Activated naive CD4-positive, alpha-beta T cell treated with anti-CD3 and anti-CD28 coated beads, Interleukin-2, amount 50 U/mL, for 72 hours (primary cell): ENCODE data around the gene TNPO3. TPM values are rescaled to one million over a fixed set of nuclear protein-coding genes. Genes with fewer than 3 reads are reported as not detected.
A peak's percentile ranks its signal among the peaks of the same experiment; 100 is the strongest.
"Not testable (repeated sequence)": the region's sequence is repeated elsewhere in the genome, so short reads cannot be mapped to it uniquely, and the experiment has no call there.

Source experiments
- ATAC-seq, 2 donors: fragments of 150-1000 bp; cut with Tn5 transposase; 2 replicates each; pipeline ENCODE4 v1.10.0; 2021; ENCODE audit warnings: mild to moderate bottlenecking in 2 of 2, moderate library complexity in 2 of 2
- DNase-seq, 2 donors: peaks; one replicate each; pipeline ENCODE4 v3.0.0; 2021 to 2022; ENCODE audit warnings: low spot score in 2 of 2
- H3K27ac Mint-ChIP-seq, 2 donors: one replicate each; pipeline ENCODE4 v1.8.0; 2022; ENCODE audit warnings: mild to moderate bottlenecking in 2 of 2, mixed read lengths in 2 of 2
- H3K36me3 Mint-ChIP-seq, 2 donors: one replicate each; pipeline ENCODE4 v1.8.0; 2022; ENCODE audit warnings: mixed read lengths in 2 of 2
- H3K9me3 Mint-ChIP-seq, 2 donors: one replicate each; pipeline ENCODE4 v1.8.0; 2022; ENCODE audit warnings: mixed read lengths in 2 of 2
- total RNA-seq, 2 donors: library from RNA; stranded (reverse); gene quantifications; one replicate each; pipeline ENCODE4 v1.2.3, GENCODE V29; 2022

Gene TNPO3
- total RNA-seq, 2 donors from 2014 or later: 60.4 to 67.3 TPM

- ATAC-seq (no peak), DNase-seq (no peak)
- Mint-ChIP-seq H3K9me3 (peaks cover 0 to 5% of the 10 kb centered on the region in 2 donors), H3K36me3 (peaks cover 11 to 41% of the 10 kb centered on the region in 2 donors), H3K27ac (no peak overlapping the region)
Measured at GRCh38 chr7:129043012-129043411, 11.9 kb downstream of the TNPO3 start.

DNA sequence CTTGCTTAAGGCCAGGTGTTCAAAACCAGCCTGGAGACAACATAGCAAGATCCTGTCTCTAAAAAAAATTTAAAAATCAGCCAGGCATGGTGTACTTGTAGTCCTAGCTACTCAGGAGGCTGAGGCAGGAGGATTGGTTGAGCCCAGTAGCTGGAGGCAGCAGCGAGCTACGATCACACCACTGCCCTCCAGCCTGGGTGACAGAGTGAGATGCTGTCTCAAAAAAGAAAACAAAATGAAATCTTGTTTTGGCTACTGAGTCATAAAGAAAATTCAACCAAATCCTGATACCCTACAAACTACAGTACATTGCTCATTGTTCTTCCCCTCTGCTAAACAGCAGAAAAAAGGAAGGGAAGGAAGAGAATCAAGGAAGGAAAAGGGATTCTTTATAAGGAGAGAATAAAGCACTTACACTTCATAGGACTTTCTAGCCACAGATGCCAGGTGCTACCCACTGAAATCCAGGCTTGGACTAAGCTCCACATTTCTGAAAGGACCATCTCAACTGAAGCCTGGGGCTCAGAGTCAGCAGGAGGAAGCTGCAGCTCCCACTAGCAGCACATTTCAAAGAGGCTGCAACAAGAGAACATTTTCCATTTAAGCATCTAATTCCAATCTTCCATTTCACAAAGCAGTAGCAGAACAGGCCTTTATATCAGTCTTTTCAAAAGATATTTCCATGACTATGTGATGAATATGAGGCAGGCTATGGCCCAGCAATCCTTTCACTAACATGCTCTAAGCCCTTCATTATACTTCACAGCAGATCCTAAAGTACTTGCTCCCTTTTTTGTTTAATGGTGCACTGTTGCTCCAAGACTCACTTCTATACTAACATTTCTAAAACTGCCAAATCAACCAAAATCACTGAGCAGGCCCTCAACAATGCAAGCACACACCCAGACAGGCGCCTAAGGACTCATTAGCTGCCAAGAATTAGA lies 13.5 kb downstream of the TNPO3 start:
- ATAC-seq: peak; percentile 16 to 71
- Mint-ChIP-seq H3K36me3 (peaks cover 11 to 52% of the 10 kb centered on the region in 2 donors), H3K9me3 (peaks cover 0 to 5% of the 10 kb centered on the region in 2 donors), H3K27ac (peak overlapping the region in 1 of 2 donors; percentile 58)
- DNase-seq: no peak

- not testable (repeated sequence) for ATAC-seq, DNase-seq, H3K27ac Mint-ChIP-seq, H3K9me3 Mint-ChIP-seq
- peaks cover 15 to 70% of the 10 kb centered on the region in 2 donors for H3K36me3 Mint-ChIP-seq
Measured at GRCh38 chr7:129038468-129038867, 16.4 kb downstream of the TNPO3 start.

DNA sequence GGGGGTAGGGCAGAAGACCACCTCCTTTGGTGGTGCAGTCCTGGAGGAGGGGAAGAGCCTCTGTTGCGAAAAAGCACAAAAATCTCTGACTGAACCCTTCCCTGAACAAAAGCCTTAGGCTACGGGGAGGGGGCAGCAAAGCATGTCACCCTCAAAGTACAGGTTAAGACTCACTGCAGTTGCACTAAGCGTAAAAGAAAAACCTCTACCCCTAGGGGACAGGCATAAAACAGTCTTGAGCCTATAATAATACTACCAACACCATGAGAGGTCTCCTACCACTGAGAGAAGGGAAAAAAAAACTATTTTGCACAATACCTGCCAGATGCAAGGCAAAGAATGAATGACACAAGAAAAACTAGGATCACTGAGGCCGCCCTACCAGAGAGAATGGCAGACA lies 17.3 kb downstream of the TNPO3 start:
- H3K9me3 Mint-ChIP-seq: peaks cover 0 to 5% of the 10 kb centered on the region in 2 donors
- ATAC-seq (no peak), DNase-seq (no peak)
- H3K36me3 Mint-ChIP-seq: peaks cover 15 to 79% of the 10 kb centered on the region in 2 donors
- H3K27ac Mint-ChIP-seq: peak overlapping the region in 1 of 2 donors; percentile 7

GRCh38 chr7:129032017-129032416 lies 22.9 kb downstream of the TNPO3 start:
- no peaks in the 10 kb centered on the region for H3K9me3 Mint-ChIP-seq
- no peak overlapping the region for H3K27ac Mint-ChIP-seq
- H3K36me3 Mint-ChIP-seq: peaks cover 16 to 74% of the 10 kb centered on the region in 2 donors
- ATAC-seq: no peak
- DNase-seq: no peak

DNA sequence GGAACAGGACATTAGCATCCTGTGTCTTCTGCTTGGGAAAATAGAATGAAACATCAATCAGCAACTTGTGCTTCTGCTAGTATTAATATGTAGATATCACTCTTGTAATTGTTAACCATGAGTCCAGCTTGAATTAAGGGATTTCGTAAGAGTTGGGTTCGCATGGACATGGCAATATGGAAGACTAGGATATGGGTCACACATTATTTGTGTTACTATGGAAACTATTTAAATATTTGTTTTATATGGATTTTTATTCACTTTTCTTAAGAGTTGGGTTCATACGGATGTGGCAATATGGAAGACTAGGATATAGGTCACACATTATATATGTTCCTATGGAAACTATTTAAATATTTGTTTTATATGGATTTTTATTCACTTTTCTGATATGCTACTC lies 24.5 kb downstream of the TNPO3 start:
- H3K27ac Mint-ChIP-seq: no peak overlapping the region
- ATAC-seq (no peak), DNase-seq (no peak)
- H3K36me3 Mint-ChIP-seq: peaks cover 15 to 62% of the 10 kb centered on the region in 2 donors
- no peaks in the 10 kb centered on the region for H3K9me3 Mint-ChIP-seq

- DNase-seq: no peak
- peaks cover 5 to 27% of the 10 kb centered on the region in 2 donors for H3K36me3 Mint-ChIP-seq
- H3K27ac Mint-ChIP-seq: peak overlapping the region in 1 of 2 donors; percentile 28
- ATAC-seq: no peak
- H3K9me3 Mint-ChIP-seq: no peaks in the 10 kb centered on the region
Measured at GRCh38 chr7:129024125-129024524, 30.8 kb downstream of the TNPO3 start.

- DNase-seq: no peak
- Mint-ChIP-seq H3K27ac (no peak overlapping the region), H3K36me3 (peaks cover 0 to 14% of the 10 kb centered on the region in 2 donors), H3K9me3 (no peaks in the 10 kb centered on the region)
- no peak for ATAC-seq
Measured at GRCh38 chr7:129021656-129022055, 33.3 kb downstream of the TNPO3 start.

- peaks cover 5 to 22% of the 10 kb centered on the region in 2 donors for H3K36me3 Mint-ChIP-seq
- no peak overlapping the region for H3K27ac Mint-ChIP-seq
- DNase-seq: no peak
- ATAC-seq: no peak
- no peaks in the 10 kb centered on the region for H3K9me3 Mint-ChIP-seq
Measured at GRCh38 chr7:129017933-129018538, 36.9 kb downstream of the TNPO3 start.

- no peak for ATAC-seq
- DNase-seq: no peak
- peaks cover 5 to 22% of the 10 kb centered on the region in 2 donors for H3K36me3 Mint-ChIP-seq
- H3K9me3 Mint-ChIP-seq: no peaks in the 10 kb centered on the region
- no peak overlapping the region for H3K27ac Mint-ChIP-seq
Measured at GRCh38 chr7:129017264-129017663, 37.6 kb downstream of the TNPO3 start.

DNA sequence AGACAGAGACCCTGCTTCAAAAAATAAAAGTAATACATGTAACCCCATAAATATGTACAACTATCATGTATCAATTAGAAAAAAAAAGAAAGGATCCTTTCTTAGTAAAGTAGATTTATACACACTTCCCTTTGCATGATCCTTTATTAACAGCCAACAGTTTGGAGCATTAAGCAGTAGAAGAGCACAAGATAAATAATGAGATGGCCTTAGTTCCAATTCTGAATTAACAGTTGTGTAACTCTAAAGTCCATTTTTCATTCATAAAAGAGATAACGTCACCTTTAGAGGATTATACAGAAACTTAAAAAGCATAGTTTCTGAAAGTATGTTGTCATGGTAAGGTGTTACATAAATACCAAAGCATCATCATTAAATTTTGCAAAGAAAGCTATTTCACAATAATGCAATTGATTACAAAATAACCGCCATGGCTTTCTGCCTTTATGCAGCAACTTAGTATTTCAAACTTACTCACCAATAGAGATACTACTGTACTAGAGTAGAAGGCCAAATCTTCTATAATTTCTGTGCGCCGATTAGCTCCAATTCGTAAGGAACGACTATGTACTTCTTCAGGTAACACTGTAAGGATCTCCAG lies 40.3 kb downstream of the TNPO3 start:
- H3K27ac Mint-ChIP-seq: no peak overlapping the region
- H3K9me3 Mint-ChIP-seq: no peaks in the 10 kb centered on the region
- ATAC-seq (no peak), DNase-seq (no peak)
- H3K36me3 Mint-ChIP-seq: peaks cover 5 to 23% of the 10 kb centered on the region in 2 donors

DNA sequence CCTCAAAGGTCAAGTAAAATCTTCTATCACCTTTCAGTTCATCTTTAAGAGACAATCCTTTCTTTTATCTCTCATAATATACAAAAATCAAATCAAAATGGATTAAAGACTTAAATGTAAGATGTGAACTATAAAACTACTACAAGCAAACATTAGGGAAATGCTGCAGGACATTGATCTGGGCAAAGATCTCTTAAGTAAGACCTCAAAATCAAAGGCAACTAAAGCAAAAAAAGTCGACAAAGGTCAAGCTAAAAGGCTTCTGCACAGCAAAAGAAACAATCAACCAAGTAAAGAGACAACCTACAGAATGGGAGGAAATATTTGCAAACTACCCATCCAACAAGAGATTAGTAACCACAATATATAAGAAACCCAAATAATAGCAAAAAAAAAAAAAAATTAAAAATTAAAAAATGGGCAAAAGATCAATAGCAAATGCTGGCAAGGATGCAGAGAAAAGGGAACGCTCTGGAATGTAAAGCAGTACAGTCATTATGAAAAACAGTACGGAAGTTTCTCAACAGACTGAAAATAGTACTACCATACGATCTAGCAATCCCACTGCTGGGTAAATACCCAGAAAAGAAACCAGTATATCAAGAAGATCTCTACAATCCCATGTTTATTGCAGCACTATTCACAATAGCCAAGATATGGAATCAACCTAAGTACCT lies 41.7 kb downstream of the TNPO3 start:
- H3K36me3 Mint-ChIP-seq: peaks cover 5 to 23% of the 10 kb centered on the region in 2 donors
- ATAC-seq: no peak

GRCh38 chr7:129012641-129013040 lies 42.3 kb downstream of the TNPO3 start:
- ATAC-seq (no peak), DNase-seq (no peak)
- Mint-ChIP-seq H3K36me3 (peaks cover 5 to 28% of the 10 kb centered on the region in 2 donors), H3K27ac (no peak overlapping the region), H3K9me3 (no peaks in the 10 kb centered on the region)

More for the DNA sequence above, 41.7 kb downstream of the TNPO3 start:
- no peaks in the 10 kb centered on the region for H3K9me3 Mint-ChIP-seq
- no peak for DNase-seq
- no peak overlapping the region for H3K27ac Mint-ChIP-seq

DNA sequence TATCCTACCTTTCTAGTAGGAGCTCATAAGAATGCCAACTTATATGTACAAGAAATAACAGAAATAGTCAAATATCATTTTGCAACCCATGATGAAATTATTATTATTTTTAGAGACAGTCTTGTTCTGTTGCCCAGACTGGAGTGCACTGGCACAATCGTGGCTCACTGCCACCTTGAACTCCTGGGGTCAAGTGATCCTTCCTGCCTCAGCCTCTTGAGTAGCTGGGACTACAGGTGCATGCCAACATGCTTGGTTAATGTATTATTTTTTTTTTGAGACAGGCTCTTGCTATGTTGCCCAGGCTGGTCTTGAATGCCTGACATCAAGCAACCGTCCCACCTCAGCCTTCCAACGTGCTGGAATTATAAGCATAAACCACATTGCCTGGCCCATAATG lies 44.8 kb downstream of the TNPO3 start:
- no peaks in the 10 kb centered on the region for H3K9me3 Mint-ChIP-seq
- DNase-seq (no peak), ATAC-seq (no peak)
- H3K36me3 Mint-ChIP-seq: peaks cover 5 to 44% of the 10 kb centered on the region in 2 donors
- peak overlapping the region in 1 of 2 donors; percentile 67 for H3K27ac Mint-ChIP-seq

DNA sequence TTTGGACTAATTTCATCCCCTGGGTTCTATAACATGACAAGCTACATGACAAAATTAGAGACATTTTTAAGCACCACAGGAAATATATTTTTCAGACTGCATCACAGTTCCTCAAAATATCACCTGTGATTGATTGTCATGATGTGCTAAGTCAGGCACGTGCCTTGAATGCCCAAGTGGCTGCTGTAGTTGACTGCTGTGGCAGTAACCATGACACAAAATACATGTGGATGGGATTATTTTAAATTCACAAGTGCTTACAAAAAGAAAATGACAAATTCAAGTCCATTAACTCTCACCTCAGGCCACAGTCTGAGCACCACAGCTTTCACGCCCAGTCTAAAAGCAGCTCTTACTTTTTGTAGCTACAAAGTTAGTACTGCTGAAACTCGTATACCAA lies 45.5 kb downstream of the TNPO3 start:
- ATAC-seq (peak; percentile 8 to 20), DNase-seq (no peak)
- peak overlapping the region; percentile 81 to 98 for H3K27ac Mint-ChIP-seq
- no peaks in the 10 kb centered on the region for H3K9me3 Mint-ChIP-seq
- H3K36me3 Mint-ChIP-seq: peaks cover 5 to 44% of the 10 kb centered on the region in 2 donors

- ATAC-seq (peak; percentile 84 to 96), DNase-seq (no peak)
- H3K36me3 Mint-ChIP-seq: peaks cover 4 to 44% of the 10 kb centered on the region in 2 donors
- peak overlapping the region; percentile 81 to 98 for H3K27ac Mint-ChIP-seq
- H3K9me3 Mint-ChIP-seq: no peaks in the 10 kb centered on the region
Measured at GRCh38 chr7:129008645-129009414, 46.1 kb downstream of the TNPO3 start.
